ENCODE measurements around the gene RASSF4. TPM values are rescaled to one million over a fixed set of nuclear protein-coding genes. Genes with fewer than 3 reads are reported as not detected.
A peak's percentile ranks its signal among the peaks of the same experiment; 100 is the strongest.

RASSF4 gene
- total and polyA plus RNA-seq, 12 donors = 41.2 to 120 (median 79.9) TPM

DNA sequence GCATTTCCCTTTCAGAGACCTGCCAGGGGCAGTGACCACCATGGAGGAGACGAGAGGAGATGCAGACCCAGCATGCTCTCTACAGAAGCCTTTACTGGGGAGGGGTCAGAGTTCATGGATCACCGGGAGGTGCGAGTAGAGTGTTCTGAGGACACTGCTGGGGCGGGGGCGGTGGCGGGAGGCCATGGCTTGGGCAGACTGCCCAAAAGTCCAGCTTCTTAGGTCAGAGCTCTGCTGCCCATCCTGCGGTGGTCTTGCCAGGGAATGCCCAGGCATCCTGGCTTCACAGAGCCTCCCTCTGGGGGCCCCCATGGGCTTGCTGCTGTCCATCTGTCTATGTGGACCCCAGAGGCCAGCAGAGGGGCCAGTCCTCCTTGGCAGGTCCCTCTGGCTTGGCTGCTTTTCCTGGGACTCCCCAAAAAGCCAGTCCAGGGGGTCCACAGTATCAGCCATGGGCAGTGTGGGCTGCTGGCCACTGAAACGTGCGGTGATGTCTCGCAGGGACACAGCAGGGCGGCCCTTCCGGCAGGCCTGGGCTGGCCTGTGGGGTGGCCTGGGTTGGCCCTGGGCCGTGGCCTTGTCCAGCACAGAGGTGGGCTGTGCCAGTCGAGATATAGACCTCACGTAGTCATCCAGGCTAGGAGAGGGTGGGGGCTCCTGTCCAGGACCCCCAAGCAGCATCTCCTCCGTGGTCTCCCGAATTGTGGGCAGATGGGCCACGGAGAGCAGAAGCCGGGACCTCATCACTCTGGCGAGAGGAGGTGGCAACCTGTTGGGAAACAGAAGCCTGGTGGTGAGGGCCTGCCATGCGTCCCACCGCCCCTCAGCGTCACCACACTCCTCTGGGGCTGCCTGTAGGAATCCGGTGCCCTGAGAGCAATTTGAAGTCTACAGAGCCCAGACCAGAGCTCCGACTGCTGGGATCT lies 17.9 kb downstream of the RASSF4 start:
- intact Hi-C loops (cut with DNase I) = loop anchor here in 4 of 10 donors (2.0 to 10.0 kb wide), 4 partner anchors 19 to 103 kb away; partner anchors contain the start of gene ZNF22 (in 1 of the 4)
- Histone ChIP-seq H3K4me1 (peaks cover 59 to 100% (median 93%) of the 10 kb centered on the region in 9 donors), H3K4me3 (peak overlapping the region; percentile 39 to 87 (median 74)), H3K9me3 (no peaks in the 10 kb centered on the region), H3K27ac (peak overlapping the region; percentile 83 to 97 (median 92)), H3K36me3 (peaks cover 0 to 44% (median 13%) of the 10 kb centered on the region in 9 donors), H3K27me3 (no peaks in the 10 kb centered on the region)
- ATAC-seq = peak in 5 of 8 donors; percentile 5 to 28 (median 15)
- WGBS, 2 donors = 14 to 19% methylated on average over 25 of the region's 25 CpGs
- TF ChIP-seq, protein P1, sequence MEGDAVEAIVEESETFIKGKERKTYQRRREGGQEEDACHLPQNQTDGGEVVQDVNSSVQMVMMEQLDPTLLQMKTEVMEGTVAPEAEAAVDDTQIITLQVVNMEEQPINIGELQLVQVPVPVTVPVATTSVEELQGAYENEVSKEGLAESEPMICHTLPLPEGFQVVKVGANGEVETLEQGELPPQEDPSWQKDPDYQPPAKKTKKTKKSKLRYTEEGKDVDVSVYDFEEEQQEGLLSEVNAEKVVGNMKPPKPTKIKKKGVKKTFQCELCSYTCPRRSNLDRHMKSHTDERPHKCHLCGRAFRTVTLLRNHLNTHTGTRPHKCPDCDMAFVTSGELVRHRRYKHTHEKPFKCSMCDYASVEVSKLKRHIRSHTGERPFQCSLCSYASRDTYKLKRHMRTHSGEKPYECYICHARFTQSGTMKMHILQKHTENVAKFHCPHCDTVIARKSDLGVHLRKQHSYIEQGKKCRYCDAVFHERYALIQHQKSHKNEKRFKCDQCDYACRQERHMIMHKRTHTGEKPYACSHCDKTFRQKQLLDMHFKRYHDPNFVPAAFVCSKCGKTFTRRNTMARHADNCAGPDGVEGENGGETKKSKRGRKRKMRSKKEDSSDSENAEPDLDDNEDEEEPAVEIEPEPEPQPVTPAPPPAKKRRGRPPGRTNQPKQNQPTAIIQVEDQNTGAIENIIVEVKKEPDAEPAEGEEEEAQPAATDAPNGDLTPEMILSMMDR (IDR thresholded peaks at IDR 0.05) = no peak
- no peak for DNase-seq

DNA sequence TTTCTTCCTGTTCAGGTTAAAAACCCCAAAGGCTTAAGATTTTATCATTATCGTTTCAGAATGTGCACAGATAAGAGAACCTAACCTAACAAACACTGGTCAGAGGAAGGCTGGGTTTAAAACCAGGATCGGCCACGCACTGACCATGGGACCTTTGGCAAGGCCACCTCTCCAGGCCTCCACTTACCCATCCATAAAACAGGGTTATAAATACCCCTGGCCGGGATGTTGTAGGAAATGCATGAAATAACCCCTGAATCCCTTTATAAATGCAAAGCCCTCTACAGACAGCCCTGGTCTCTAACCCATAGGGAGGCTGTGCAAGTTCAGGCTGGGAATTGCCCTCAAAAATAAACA lies 18.6 kb downstream of the RASSF4 start:
- 7 to 8% methylated on average over 4 of the region's 4 CpGs for WGBS, 2 donors
- TF ChIP-seq, protein P1 (IDR thresholded peaks at IDR 0.05) = no peak
- H3K27me3 ChIP-seq = no peaks in the 10 kb centered on the region
- no peak for ATAC-seq
- no peak for DNase-seq
- H3K27ac ChIP-seq = peak overlapping the region; percentile 83 to 97 (median 92)
- no peaks in the 10 kb centered on the region for H3K9me3 ChIP-seq
- peaks cover 57 to 100% (median 93%) of the 10 kb centered on the region in 9 donors for H3K4me1 ChIP-seq
- H3K4me3 ChIP-seq = peak overlapping the region; percentile 39 to 87 (median 74)
- H3K36me3 ChIP-seq = peaks cover 0 to 39% (median 13%) of the 10 kb centered on the region in 9 donors
- intact Hi-C loops (cut with DNase I) = loop anchor here in 4 of 10 donors (2.0 to 10.0 kb wide), 4 partner anchors 19 to 103 kb away; partner anchors contain the start of gene ZNF22 (in 1 of the 4)

DNA sequence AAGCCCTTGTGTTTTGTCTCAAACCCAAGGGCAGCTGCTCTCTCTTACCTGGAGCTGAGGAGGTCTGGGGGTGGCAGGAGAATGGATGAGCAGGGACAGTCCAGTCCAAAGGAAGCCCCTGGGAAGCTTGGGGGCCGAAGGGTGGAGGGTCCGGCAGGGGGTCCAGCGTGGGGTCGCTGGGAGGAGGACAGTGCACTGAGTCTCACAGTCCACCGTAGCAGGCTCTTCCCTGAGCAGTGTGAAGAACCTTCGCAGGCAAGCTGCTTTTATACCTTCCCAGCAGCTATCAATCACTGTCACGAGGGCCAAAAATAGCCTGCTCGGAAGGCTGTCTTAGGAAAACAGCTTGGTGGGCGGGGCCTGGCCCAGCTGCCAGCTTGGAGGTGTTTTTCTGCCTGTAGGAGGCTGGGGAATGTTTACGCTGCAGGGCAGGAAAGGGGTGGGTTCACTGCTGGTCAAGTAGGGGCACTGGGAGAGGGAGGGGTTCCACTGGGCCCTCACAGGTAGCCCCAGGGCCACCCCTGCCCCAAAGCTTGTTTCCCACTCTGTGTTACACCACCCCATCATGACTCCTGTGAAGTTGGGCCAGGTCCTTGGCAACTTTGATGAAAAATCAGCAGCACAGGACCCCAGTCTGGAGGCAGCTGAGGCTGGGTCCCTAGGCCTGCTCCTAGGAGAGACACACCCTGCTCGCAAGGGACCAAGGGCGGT lies 19.1 kb downstream of the RASSF4 start, which contains the start of gene DEPP1:
Gene DEPP1, minus strand, starts transcription at position 240 of the 711 bp plus-strand sequence. CDS start 779 bp downstream, outside the sequence.
- 15% methylated on average over 12 of the region's 12 CpGs for WGBS, 2 donors
- peak; percentile 61 to 78 (median 70) for ATAC-seq
- Histone ChIP-seq H3K36me3 (peaks cover 0 to 44% (median 13%) of the 10 kb centered on the region in 9 donors), H3K27me3 (no peaks in the 10 kb centered on the region), H3K4me1 (peaks cover 56 to 100% (median 93%) of the 10 kb centered on the region in 9 donors), H3K27ac (peak within 1 kb of the TSS; percentile 83 to 97 (median 92)), H3K9me3 (no peaks in the 10 kb centered on the region), H3K4me3 (peak within 1 kb of the TSS; percentile 39 to 87 (median 74))
- TF ChIP-seq, protein P1 (IDR thresholded peaks at IDR 0.05) = peak in 5 of 9 donors; percentile 5 to 42 (median 27)
- DNase-seq = peak; percentile 90 to 94
- intact Hi-C loops (cut with DNase I) = loop anchor here in 4 of 10 donors (2.0 to 10.0 kb wide), 4 partner anchors 18 to 104 kb away; partner anchors contain the start of gene ZNF22 (in 1 of the 4)

Data from heart right ventricle (tissue), 16 donors.